H1 (cell line): ENCODE results near the gene SYN1. TPM values are rescaled to one million over a fixed set of nuclear protein-coding genes. Genes with fewer than 3 reads are reported as not detected.

ENCODE experiments used
- BACH1 ChIP-seq: IDR thresholded peaks from 2 replicates; pipeline ENCODE4 v1.6.1; 2012; ENCODE audit warnings: low read length, improper control_type of control experiment
- CHD7 ChIP-seq: fragments of 300-600 bp; sonication (generic); IDR thresholded peaks from 2 replicates; pipeline ENCODE4 v1.7.1; 2012; ENCODE audit warnings: low read length, moderate library complexity, mild to moderate bottlenecking, inconsistent platforms; ENCODE audit not compliant: insufficient replicate concordance
- CTCF ChIP-seq, 3 experiments: IDR thresholded peaks; 1 replicate in 2 of 3; 2 replicates in 1 of 3; pipeline versions ENCODE4 v1.5.1 to v1.6.1; 2011; ENCODE audit warnings: low read length in 3 of 3, mild to moderate bottlenecking in 3 of 3, inconsistent platforms in 2 of 3, low read depth in 1 of 3, moderate library complexity in 1 of 3; ENCODE audit not compliant: insufficient read depth in 1 of 3; ENCODE audit errors: control extremely low read depth in 1 of 3
- RAD21 ChIP-seq, 2 experiments: IDR thresholded peaks in 1 of 2; conservative IDR thresholded peaks in 1 of 2; 2 replicates each; pipeline ENCODE4 v1.6.1; 2011; ENCODE audit warnings: low read depth in 2 of 2, low read length in 2 of 2, improper control_type of control experiment in 1 of 2, inconsistent platforms in 1 of 2, mild to moderate bottlenecking in 1 of 2, moderate library complexity in 1 of 2
- SP1 ChIP-seq: IDR thresholded peaks from 2 replicates; pipeline ENCODE4 v1.6.1; 2011; ENCODE audit warnings: low read depth, low read length
- SUZ12 ChIP-seq: fragments of 200-600 bp; sonication (generic); IDR thresholded peaks from 2 replicates; pipeline ENCODE4 v1.6.1; 2012; ENCODE audit warnings: mild to moderate bottlenecking, inconsistent platforms, low read length, moderate library complexity, mixed read lengths
- polyA plus RNA-seq, 7 experiments: library from polyadenylated mRNA; depleted of rRNA in 3 of 7; stranded (reverse) in 5 of 7; unstranded in 2 of 7; fragments of >200 nt in 5 of 7; fragments of 200-250 nt in 2 of 7; gene quantifications; 1 replicate in 5 of 7; 2 replicates in 1 of 7; 4 replicates in 1 of 7; pipeline versions ENCODE4 v1.2.1 to v1.2.3, GENCODE V29; 2011 to 2013; ENCODE audit warnings: missing spikeins in 2 of 7, mixed read lengths in 2 of 7
- total RNA-seq: library from RNA; stranded (reverse); fragmentation: NEBNext Ultra II Directional; extraction: Animal tissue kit (Norgen Biotek cat#: 25700); gene quantifications from 2 replicates; pipeline ENCODE4 v1.2.1, GENCODE V29; 2021
- TF ChIP-seq, protein P1 (sequence below): IDR thresholded peaks from 2 replicates; pipeline ENCODE4 v1.6.1; 2011; ENCODE audit warnings: low read depth, mild to moderate bottlenecking, low read length; ENCODE audit not compliant: insufficient read depth

SYN1 gene
- total and polyA plus RNA-seq, 2 of the 8 experiments (the other 6 are each of a cell fraction or from before 2014, with no cell fraction given): 2.1 to 14.1 TPM

GRCh38 chrX:47614618-47615017, 5.0 kb downstream of the SYN1 start (continued):
- no peak for TF ChIP-seq CHD7
- no peak for TF ChIP-seq SUZ12
- TF ChIP-seq, protein P1, sequence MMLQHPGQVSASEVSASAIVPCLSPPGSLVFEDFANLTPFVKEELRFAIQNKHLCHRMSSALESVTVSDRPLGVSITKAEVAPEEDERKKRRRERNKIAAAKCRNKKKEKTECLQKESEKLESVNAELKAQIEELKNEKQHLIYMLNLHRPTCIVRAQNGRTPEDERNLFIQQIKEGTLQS: no peak
- TF ChIP-seq BACH1: no peak
- TF ChIP-seq RAD21 (IDR thresholded peaks at IDR 0.05 in 1 of 2, conservative IDR thresholded peaks at IDR 0.05 in 1 of 2; ENCODE audit: low read depth in 2 of 2, low read length in 2 of 2): no peak
- TF ChIP-seq CTCF (IDR thresholded peaks at IDR 0.05; ENCODE audit: control extremely low read depth in 1 of 3, insufficient read depth in 1 of 3, low read depth in 1 of 3, low read length in 3 of 3): no peak
- TF ChIP-seq SP1: no peak
